ENCODE results near the gene AP4S1.
"Not testable (repeated sequence)": the region's sequence is repeated elsewhere in the genome, so short reads cannot be mapped to it uniquely, and the experiment has no call there.

Gene AP4S1

DNA sequence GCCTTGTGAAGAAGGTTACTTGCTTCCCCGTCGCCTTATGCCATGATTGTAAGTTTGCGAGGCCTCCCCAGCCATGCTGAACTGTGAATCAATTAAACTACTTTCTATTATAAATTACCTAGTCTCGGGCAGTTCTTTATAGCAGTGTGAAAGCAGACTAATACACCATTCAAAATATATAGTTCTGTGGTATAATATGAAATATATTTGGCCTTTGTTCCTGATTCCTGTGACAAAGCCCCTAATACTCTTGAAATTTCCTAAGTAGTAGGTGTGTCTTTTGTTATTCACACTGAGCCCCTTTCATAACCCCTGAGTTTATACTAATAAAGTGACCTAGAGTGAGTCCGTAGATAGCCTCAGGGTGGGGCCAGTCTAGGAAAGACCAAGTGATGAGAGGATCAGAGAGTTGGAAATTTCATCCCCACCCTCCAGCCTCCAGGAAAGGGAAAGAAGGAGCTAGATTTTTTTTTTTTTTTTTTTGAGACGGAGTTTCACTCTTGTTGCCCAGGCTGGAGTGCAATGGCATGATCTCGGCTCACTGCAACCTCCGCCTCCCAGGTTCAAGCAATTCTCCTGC, 20.1 kb downstream of the AP4S1 start:
- DNase-seq, result no peak

DNA sequence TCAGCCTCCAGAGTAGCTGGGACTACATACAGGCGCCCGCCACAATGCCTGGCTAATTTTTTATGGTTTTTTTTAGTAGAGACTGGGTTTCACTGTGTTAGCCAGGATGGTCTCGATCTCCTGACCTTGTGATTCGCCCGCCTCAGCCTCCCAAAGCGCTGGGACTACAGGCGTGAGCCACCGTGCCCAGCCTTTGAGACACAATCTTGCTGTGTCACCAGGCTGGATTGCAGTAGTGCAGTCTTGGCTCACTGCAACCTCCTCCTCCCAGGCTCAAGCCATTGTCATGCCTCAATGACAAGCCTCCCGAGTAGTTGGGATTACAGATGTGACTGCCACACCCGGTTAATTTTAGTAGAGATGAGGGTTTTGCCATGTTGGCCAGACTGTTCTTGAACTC, 22.1 kb downstream of the AP4S1 start:
- no peak for DNase-seq

DNA sequence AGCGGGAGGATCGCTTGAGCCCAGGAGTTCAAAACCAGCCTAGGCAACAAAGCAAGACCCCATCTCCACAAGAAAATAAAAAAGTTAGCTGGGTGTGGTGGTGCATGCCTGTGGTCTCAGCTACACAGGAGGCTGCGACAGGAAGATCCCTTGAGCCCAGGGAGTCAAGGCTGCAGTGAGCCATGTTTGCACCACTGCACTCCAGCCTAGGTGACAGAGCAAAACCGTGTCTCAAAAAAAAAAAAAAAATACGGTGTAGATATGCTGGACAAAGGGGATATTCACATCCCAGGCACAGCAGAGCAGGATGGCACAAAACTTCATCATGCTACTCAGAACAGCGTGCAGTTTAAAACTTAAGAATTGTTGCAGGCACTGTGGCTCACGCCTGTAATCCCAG, 25.6 kb downstream of the AP4S1 start:
- DNase-seq, result no peak

DNA sequence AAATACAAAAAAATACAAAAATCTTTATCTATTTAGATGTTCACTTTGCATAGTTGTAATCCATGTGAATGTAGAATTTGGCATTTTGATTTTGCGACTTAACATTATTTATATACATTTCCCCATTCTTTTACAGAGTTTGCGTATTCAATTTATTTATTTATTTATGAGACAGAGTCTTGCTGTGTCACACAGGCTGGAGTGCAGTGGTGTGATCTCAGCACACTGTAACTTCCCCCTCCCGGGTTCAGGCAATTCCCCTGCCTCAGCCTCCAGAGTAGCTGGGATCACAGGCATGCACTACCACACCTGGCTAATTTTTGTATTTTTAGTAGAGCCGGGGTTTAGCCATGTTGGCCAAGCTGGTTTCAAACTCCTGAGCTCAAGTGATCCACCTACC, 26.1 kb downstream of the AP4S1 start:
- no peak for DNase-seq

GRCh38 chr14:31052905-31053586, 27.6 kb downstream of the AP4S1 start:
- not testable (repeated sequence) for DNase-seq

DNA sequence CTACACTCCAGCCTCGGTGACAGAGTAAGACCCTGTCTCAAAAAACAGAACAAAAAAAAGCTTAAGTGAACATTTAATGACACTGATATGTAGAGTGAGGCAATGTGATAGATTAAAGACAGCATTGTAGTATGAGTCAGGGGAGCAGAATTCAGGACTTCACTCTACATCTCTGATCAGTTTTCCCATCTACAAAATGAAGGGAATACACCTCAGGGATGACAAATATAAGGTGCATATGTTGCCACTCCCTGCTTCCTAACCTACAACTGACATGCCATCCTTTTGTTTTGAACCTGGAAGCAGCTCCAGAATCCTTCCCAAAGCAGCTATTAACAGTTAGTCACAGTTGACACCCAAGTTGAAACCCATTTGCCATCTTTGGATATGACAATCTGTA, 31.6 kb downstream of the AP4S1 start:
- no peak for DNase-seq

DNA sequence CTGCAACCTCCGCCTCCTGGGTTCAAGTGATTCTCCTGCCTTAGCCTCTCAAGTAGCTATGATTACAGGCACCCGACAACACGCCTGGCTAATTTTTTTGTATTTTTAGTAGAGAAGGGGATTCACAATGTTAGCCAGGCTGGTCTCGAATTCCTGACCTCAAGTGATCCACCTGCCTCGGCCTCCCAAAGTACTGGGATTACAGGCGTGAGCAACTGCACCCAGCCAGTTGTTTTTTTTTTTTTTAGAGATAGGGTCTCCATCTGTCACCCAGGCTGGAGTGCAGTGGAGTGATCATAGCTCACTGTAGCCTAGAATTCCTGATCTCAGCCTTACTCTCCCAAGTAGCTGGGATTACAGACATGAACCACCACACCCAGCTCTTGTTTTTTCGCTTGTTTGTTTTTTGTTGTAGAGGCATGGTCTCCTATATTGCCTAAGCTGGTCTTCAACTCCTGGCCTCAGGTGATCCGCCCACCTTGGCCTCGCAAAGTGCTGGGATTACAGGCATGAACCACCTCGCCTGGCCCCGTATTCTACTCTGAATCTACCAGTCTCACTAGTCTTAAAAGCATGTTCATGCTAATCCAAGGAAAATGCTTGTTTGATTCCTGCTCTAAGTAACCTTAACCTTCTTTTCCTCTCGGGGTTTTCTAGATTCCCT, 32.4 kb downstream of the AP4S1 start:
- DNase-seq, result no peak

GRCh38 chr14:31059152-31059924, 33.9 kb downstream of the AP4S1 start:
- no peak for DNase-seq

GRCh38 chr14:31060253-31060875, 34.9 kb downstream of the AP4S1 start:
- no peak for DNase-seq

- not testable (repeated sequence) for DNase-seq
These were observed 37.5 kb downstream of the AP4S1 start for GRCh38 chr14:31062908-31063307.

DNA sequence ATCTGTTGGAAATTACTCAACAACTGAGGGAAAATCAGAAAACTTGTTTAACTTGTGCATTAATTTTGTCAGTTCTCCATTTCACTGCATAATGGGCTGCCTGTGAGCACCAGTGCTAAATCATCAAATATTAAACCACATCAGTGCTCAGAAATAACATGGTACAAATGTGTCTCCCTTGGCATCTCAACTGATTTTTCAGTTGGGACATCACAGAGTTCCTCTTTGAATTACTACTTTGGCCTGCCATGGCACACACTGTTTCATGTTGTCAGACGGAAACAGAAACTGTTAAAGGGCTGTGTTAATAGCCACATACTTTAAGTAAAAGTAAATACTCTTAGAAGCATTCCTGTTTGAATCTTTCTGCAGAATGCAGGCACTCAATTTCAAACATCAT, 42.8 kb downstream of the AP4S1 start:
- no peak for DNase-seq

GRCh38 chr14:31069343-31069742, 43.9 kb downstream of the AP4S1 start:
- no peak for DNase-seq

GRCh38 chr14:31070431-31070830, 45.0 kb downstream of the AP4S1 start:
- DNase-seq, result peak; percentile 31

DNA sequence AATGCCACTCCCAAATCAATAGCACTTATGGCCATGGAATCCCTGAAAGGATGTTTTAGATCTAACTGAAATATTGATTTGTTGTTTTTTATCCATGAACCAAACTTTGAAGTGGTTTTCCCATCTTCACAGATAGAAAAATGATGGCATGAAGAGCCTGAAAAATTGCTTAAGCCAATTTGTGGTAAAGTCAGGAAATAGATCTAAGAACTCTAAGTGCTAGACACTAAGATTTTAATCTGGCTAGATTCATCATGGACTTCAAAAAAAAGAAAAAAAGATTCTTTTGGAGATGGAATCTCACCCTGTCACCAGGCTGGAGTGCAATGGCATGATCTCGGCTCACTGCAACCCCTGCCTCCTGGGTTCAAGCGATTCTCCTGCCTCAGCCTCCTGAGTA, 45.7 kb downstream of the AP4S1 start:
- no peak for DNase-seq

GRCh38 chr14:31075144-31075543, 49.7 kb downstream of the AP4S1 start:
- no peak for DNase-seq

DNA sequence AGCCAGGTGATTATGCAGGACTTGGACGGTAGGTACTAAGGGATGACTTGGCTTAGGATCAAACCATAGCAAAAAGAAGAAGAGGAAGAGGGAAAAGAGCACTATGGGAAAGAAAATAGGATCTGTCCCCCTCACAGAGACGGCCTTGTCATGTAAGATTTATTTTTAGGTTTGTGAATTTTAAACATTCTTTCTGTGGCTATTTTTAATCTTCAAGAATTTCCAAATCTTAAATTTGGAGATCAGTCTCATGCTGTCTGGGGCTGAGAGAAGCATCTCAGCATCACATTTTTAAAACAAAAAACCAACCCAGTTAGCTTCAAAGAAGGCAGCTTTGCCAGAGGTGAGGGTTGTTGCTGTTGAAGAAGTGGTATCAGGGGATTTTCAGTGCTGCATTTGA, 53.3 kb downstream of the AP4S1 start:
- DNase-seq, result no peak

DNA sequence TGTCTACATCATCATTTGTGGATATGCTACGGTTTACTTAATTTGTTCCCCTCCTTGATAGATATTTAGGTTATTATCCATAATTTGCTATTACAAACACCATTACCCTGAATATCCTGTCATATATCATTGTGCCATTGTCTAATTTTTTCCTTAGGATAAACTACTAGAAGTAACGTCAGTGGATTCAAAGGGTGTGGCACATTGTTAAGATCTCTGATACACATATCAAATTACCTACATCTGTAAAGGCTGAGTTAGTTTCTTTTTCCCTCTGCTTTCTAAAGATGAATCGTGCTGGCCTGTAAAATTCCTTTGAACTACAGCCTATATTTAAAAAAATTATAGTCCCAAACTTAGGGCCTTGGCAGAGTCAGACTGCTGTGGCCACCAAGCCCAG, 54.6 kb downstream of the AP4S1 start:
- DNase-seq, result no peak

GRCh38 chr14:31080484-31080883, 55.0 kb downstream of the AP4S1 start:
- no peak for DNase-seq

GRCh38 chr14:31083781-31084180, 58.3 kb downstream of the AP4S1 start:
- DNase-seq, result no peak

GRCh38 chr14:31084385-31084784, 58.9 kb downstream of the AP4S1 start:
- DNase-seq, result no peak

DNA sequence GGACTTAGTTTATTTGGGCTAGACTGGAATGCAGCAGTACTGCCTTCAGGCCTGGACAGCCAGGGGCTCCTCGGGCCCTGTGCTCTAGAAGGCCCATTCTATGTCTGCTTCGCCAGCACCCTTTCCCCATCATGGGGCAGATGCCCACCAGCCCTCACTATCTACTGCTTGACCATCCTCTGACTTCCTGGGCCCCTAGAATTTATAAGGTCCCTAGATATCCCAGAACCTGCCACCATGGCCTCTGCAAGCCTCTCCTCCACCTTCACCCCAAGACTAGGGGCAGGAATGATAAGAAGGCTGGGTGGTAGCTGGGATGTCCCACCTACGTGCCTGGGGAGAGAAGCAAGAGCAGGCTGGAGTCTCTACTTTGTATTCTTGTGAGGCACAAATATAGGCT, 59.6 kb downstream of the AP4S1 start:
- no peak for DNase-seq

DNA sequence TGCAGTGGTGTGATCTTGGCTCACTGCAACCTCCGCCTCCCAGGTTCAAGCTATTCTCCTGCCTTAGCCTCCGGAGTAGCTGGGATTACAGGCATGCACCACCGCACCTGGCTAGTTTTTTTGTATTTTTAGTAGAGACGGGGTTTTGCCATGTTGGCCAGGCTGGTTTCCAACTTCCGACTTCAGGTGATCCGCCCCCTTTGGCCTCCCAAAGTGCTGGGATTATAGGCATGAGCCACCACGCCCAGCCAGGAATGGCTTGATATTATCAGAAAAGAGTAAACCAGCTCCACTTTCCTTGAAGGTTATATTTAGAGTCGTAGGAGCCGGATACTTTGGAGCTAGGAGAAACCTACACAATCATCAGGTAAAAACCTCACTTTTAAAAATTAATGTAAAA, 61.0 kb downstream of the AP4S1 start:
- DNase-seq, result not testable (repeated sequence)
